IPS-20b (cell line): Measurements from ENCODE around the gene ADGRD2.

ENCODE experiments used
- H3K27ac ChIP-seq: one replicate; pipeline ENCODE4 v1.5.1; 2013; ENCODE audit warnings: low read length
- H3K27me3 ChIP-seq: 2 replicates; pipeline ENCODE4 v1.6.1; 2013; ENCODE audit warnings: mild to moderate bottlenecking, low read length, inconsistent platforms; ENCODE audit not compliant: insufficient read depth
- H3K36me3 ChIP-seq: 2 replicates; pipeline ENCODE4 v1.6.1; 2013; ENCODE audit warnings: low read depth, mild to moderate bottlenecking, inconsistent platforms, low read length, moderate library complexity; ENCODE audit not compliant: insufficient read depth
- H3K4me1 ChIP-seq: 2 replicates; pipeline ENCODE4 v1.6.1; 2013; ENCODE audit warnings: mild to moderate bottlenecking, control low read depth, inconsistent platforms, low read length, moderate library complexity; ENCODE audit not compliant: insufficient read depth
- H3K4me3 ChIP-seq: 2 replicates; pipeline ENCODE4 v1.5.1; 2013; ENCODE audit warnings: mild to moderate bottlenecking, low read length, inconsistent platforms
- H3K9ac ChIP-seq: 2 replicates; pipeline ENCODE4 v1.6.1; 2013; ENCODE audit warnings: low read depth, mild to moderate bottlenecking, inconsistent platforms, low read length, moderate library complexity
- H3K9me3 ChIP-seq: 2 replicates; pipeline ENCODE4 v1.6.1; 2013; ENCODE audit warnings: mild to moderate bottlenecking, low read depth, low read length, inconsistent platforms; ENCODE audit not compliant: insufficient read depth

Gene ADGRD2

GRCh38 chr9:124450241-124450924 lies at the start of gene ADGRD2:
ADGRD2 (plus strand) TSS chr9:124450451; CDS start chr9:124451667, 1,216 bp downstream.
- Histone ChIP-seq H3K9me3 (no peaks in the 10 kb centered on the region), H3K36me3 (no peaks in the 10 kb centered on the region), H3K27ac (no peak within 1 kb of the TSS), H3K4me1 (peaks cover 4% of the 10 kb centered on the region; the same call in 1 of the 2 replicates), H3K9ac (peak within 1 kb of the TSS; percentile 54; the same call in 1 of the 2 replicates), H3K27me3 (peaks cover 39% of the 10 kb centered on the region), H3K4me3 (peak within 1 kb of the TSS; percentile 71)

GRCh38 chr9:124403246-124403645 lies 47.0 kb upstream of the ADGRD2 start:
- no peaks in the 10 kb centered on the region for H3K9me3 ChIP-seq
- H3K9ac ChIP-seq: no peak overlapping the region
- H3K4me3 ChIP-seq: no peak overlapping the region
- H3K36me3 ChIP-seq: peaks cover 75% of the 10 kb centered on the region
- no peak overlapping the region for H3K27ac ChIP-seq
- H3K27me3 ChIP-seq: no peaks in the 10 kb centered on the region
- H3K4me1 ChIP-seq: peaks cover 19% of the 10 kb centered on the region

- Histone ChIP-seq H3K9me3 (no peaks in the 10 kb centered on the region), H3K27me3 (no peaks in the 10 kb centered on the region), H3K36me3 (peaks cover 95% of the 10 kb centered on the region), H3K4me3 (no peak overlapping the region), H3K9ac (no peak overlapping the region), H3K4me1 (peaks cover 1% of the 10 kb centered on the region; the same call in 1 of the 2 replicates), H3K27ac (no peak overlapping the region)
These were observed 40.8 kb upstream of the ADGRD2 start for GRCh38 chr9:124409410-124409809.

- no peak overlapping the region for H3K4me3 ChIP-seq
- H3K36me3 ChIP-seq: peaks cover 86% of the 10 kb centered on the region
- H3K9me3 ChIP-seq: no peaks in the 10 kb centered on the region
- no peak overlapping the region for H3K9ac ChIP-seq
- no peaks in the 10 kb centered on the region for H3K27me3 ChIP-seq
- no peak overlapping the region for H3K27ac ChIP-seq
- H3K4me1 ChIP-seq: peaks cover 3% of the 10 kb centered on the region; the same call in 1 of the 2 replicates
These were observed 39.8 kb upstream of the ADGRD2 start for GRCh38 chr9:124410321-124410913.

GRCh38 chr9:124411514-124412227 lies 38.6 kb upstream of the ADGRD2 start:
- no peaks in the 10 kb centered on the region for H3K27me3 ChIP-seq
- peaks cover 3% of the 10 kb centered on the region; the same call in 1 of the 2 replicates for H3K4me1 ChIP-seq
- no peak overlapping the region for H3K4me3 ChIP-seq
- no peaks in the 10 kb centered on the region for H3K9me3 ChIP-seq
- no peak overlapping the region for H3K9ac ChIP-seq
- H3K36me3 ChIP-seq: peaks cover 74% of the 10 kb centered on the region
- no peak overlapping the region for H3K27ac ChIP-seq

- Histone ChIP-seq H3K9me3 (no peaks in the 10 kb centered on the region), H3K4me1 (peaks cover 3% of the 10 kb centered on the region; the same call in 1 of the 2 replicates), H3K4me3 (no peak overlapping the region), H3K36me3 (peaks cover 69% of the 10 kb centered on the region), H3K9ac (no peak overlapping the region), H3K27me3 (no peaks in the 10 kb centered on the region), H3K27ac (no peak overlapping the region)
These were observed 38.0 kb upstream of the ADGRD2 start for GRCh38 chr9:124412228-124412575.

- Histone ChIP-seq H3K9me3 (no peaks in the 10 kb centered on the region), H3K27ac (peak overlapping the region; percentile 74), H3K9ac (peak overlapping the region; percentile 96), H3K4me3 (peak overlapping the region; percentile 97), H3K4me1 (peaks cover 3% of the 10 kb centered on the region; the same call in 1 of the 2 replicates), H3K27me3 (no peaks in the 10 kb centered on the region), H3K36me3 (peaks cover 45% of the 10 kb centered on the region)
These were observed 35.6 kb upstream of the ADGRD2 start for GRCh38 chr9:124414612-124415011.

- H3K27ac ChIP-seq: peak within 1 kb of the TSS; percentile 74
- peaks cover 40% of the 10 kb centered on the region for H3K36me3 ChIP-seq
- no peaks in the 10 kb centered on the region for H3K27me3 ChIP-seq
- peak within 1 kb of the TSS; percentile 97 for H3K4me3 ChIP-seq
- peaks cover 3% of the 10 kb centered on the region; the same call in 1 of the 2 replicates for H3K4me1 ChIP-seq
- H3K9me3 ChIP-seq: no peaks in the 10 kb centered on the region
- peak within 1 kb of the TSS; percentile 96 for H3K9ac ChIP-seq
These were observed 35.0 kb upstream of the ADGRD2 start, which contains the start of gene PSMB7 for GRCh38 chr9:124415102-124415851. PSMB7 (minus strand) TSS chr9:124415442; CDS start chr9:124415425, 17 bp downstream.

- Histone ChIP-seq H3K9ac (no peak overlapping the region), H3K4me3 (no peak overlapping the region), H3K9me3 (no peaks in the 10 kb centered on the region), H3K27me3 (no peaks in the 10 kb centered on the region), H3K4me1 (peaks cover 3% of the 10 kb centered on the region; the same call in 1 of the 2 replicates), H3K27ac (no peak overlapping the region), H3K36me3 (peaks cover 33% of the 10 kb centered on the region)
These were observed 34.3 kb upstream of the ADGRD2 start for GRCh38 chr9:124415852-124416484.

GRCh38 chr9:124419832-124420489 lies 30.3 kb upstream of the ADGRD2 start:
- no peaks in the 10 kb centered on the region for H3K36me3 ChIP-seq
- no peak overlapping the region for H3K9ac ChIP-seq
- H3K4me3 ChIP-seq: no peak overlapping the region
- no peak overlapping the region for H3K27ac ChIP-seq
- H3K9me3 ChIP-seq: no peaks in the 10 kb centered on the region
- H3K4me1 ChIP-seq: no peaks in the 10 kb centered on the region
- H3K27me3 ChIP-seq: peaks cover 14% of the 10 kb centered on the region; the same call in 1 of the 2 replicates
